KOPT-K1 (cell line): ENCODE results near the gene SDF2L1.
"Not testable (repeated sequence)": the region's sequence is repeated elsewhere in the genome, so short reads cannot be mapped to it uniquely, and the experiment has no call there.

ENCODE experiments used
- H3K27ac ChIP-seq: fragments of 200-600 bp; sonication (generic); 2 replicates; pipeline ENCODE4 v1.5.1; 2016; ENCODE audit warnings: antibody characterized with exemption, mild to moderate bottlenecking, low read depth, low read length; ENCODE audit not compliant: poor library complexity, severe bottlenecking
- H3K36me3 ChIP-seq: fragments of 200-600 bp; sonication (generic); 2 replicates; pipeline ENCODE4 v1.5.1; 2017; ENCODE audit warnings: antibody characterized with exemption, mild to moderate bottlenecking, low read length, moderate library complexity; ENCODE audit not compliant: insufficient read depth
- H3K9me3 ChIP-seq: fragments of 200-600 bp; sonication (generic); 2 replicates; pipeline ENCODE4 v1.5.1; 2017; ENCODE audit warnings: antibody characterized with exemption, low read length, mild to moderate bottlenecking; ENCODE audit not compliant: insufficient read depth, poor library complexity, severe bottlenecking

SDF2L1 gene

DNA sequence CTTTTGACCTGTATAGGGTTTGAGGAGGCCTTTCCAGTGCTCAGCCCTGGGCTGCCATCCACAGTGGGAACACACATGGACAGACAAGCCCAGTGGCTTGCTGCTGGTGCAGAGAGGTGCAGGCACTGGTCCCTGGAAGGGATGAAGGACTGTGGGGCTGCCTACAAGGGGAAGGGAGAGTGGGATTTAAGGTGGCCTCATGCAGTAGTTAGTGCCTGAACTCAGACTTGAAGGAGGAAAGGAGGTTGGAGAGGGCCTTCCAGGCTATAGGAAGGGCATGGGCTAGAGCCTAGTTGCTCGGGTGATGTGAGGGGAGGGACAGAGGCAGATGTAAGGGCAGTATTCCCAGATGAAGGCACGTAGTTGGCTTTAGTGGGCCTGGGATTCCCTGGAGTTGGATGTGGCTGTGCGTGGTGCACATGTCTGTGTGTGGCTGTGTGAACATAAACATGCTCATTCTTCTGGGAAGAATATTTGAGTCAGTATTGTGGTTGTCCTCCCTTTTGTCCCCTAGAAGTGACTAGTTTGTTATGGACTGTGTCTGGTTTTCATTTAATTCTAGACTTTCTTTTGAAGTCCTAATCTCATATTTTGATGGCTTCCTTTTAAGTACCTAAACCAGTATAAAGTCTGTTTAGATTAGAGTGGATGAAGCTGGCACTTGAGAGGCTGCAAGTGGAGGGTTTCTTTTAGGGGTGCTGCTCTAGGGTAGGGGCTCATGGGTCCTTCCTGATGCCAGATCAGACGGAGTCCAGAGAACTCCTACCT lies 30.7 kb upstream of the SDF2L1 start:
- peaks cover 80% of the 10 kb centered on the region for H3K36me3 ChIP-seq

DNA sequence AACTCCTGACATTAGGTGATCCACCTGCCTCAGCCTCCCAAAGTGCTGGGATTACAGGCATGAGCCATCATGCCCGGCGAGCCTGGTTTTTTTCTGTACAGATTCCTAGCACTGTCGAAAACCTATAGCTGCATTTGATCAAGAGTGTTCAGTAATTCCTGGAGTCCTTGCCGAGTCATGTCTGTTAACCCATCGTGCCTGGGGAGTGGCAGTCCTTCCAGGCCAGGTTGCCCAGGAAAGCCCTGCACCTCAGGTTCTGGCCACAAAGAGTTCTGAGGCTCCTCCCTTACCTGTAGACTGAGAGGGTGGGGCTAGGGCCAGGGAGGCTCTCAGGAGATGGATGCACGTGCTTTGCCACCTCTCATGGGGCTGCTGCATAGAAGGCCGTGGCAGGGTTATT lies 29.2 kb upstream of the SDF2L1 start:
- Histone ChIP-seq H3K9me3 (no peaks in the 10 kb centered on the region), H3K27ac (no peak overlapping the region), H3K36me3 (peaks cover 88% of the 10 kb centered on the region)

More for the DNA sequence above, 30.7 kb upstream of the SDF2L1 start:
- H3K27ac ChIP-seq, result no peak overlapping the region
- H3K9me3 ChIP-seq, result no peaks in the 10 kb centered on the region

DNA sequence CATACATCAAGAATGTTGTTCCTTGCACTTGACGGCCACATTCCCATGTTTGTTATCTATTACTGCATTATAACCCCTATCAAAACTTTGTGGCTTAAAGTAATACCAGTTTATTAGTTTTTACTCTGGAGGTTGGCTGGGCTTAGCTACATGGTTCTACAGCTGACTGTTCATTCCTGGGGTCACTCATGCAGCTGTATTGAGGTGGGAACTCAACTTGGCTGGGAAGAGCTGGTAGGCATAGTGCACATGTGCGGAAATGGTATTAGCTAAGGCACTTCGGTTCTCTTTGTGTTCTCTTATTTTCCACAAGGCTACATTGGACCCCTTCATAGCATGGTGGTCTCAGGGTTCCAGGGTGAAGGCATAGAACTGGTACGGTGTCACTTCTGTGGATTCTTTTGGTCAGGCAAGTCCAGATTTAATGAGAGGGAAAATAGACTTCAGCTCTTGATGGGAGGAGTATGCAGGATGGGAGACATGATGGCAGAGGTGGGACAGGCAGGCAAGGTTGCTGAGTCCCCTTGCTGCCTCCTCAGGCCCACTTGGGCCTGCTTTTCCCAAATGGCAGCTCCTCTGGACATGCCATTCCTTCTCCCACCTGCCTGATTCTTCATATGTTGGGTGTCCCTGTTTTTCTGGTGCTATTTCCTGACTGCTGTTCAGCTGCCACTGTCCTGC lies 28.4 kb upstream of the SDF2L1 start:
- H3K27ac ChIP-seq, result no peak overlapping the region
- H3K9me3 ChIP-seq, result no peaks in the 10 kb centered on the region
- H3K36me3 ChIP-seq, result peaks cover 94% of the 10 kb centered on the region

DNA sequence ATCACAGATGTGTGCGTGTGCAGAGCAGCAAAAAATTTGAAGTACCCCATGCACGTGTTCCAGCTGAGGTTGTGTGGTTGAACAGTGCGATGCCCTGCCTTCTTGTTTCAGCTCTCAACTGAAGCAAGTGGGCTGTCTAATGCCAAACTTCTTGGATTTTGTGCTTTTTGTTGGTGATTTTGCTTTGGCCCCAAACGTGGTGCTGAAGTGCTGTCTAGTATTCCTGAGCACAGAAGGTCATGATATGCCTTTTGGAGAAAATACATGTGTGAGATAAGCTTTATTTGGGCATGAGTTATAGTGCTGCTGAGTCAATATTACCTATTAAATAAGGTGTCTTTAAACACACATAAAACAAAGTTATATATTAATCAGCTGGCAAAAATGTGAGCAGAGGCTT lies 26.4 kb upstream of the SDF2L1 start:
- no peaks in the 10 kb centered on the region for H3K9me3 ChIP-seq
- H3K27ac ChIP-seq, result no peak overlapping the region
- peaks cover 95% of the 10 kb centered on the region for H3K36me3 ChIP-seq

DNA sequence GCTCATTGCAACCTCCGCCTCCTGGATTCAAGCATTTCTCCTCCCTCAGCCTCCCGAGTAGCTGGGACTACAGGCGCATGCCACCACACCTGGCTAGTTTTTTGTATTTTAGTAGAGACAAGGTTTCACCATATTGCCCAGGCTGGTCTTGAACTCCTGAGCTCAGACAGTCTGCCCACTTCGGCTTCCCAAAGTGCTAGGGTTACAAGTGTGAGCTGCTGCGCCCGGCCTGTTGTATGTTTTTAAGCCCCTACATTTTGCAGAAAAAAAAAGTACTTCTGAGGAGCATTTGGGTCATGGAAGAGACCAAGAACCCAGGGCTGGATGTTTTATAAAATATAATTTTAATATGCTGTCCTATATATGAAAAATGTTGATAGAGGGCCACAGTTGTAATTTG lies 24.8 kb upstream of the SDF2L1 start:
- H3K27ac ChIP-seq, H3K9me3 ChIP-seq: not testable (repeated sequence)
- H3K36me3 ChIP-seq, result peaks cover 94% of the 10 kb centered on the region

DNA sequence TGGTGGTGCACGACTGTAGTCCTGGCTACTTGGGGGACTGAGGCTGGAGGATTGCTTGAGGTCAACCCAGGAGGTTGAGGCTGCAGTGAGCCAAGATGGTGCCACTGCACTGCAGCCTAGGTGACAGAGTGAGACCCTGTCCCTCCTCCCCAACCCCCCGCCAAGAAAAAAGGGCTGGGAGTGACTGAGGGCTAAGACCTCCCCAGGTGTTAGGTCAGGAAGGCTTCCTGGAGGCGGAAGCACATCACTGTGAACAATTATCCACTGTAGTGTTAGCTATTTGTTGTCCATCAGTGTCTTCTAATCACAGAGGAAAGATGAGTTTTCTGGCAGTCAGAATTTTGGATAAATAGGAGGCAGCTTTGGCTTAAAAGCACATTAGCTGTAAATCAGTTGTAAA lies 21.1 kb upstream of the SDF2L1 start:
- Histone ChIP-seq H3K27ac (no peak overlapping the region), H3K36me3 (peaks cover 88% of the 10 kb centered on the region), H3K9me3 (no peaks in the 10 kb centered on the region)

DNA sequence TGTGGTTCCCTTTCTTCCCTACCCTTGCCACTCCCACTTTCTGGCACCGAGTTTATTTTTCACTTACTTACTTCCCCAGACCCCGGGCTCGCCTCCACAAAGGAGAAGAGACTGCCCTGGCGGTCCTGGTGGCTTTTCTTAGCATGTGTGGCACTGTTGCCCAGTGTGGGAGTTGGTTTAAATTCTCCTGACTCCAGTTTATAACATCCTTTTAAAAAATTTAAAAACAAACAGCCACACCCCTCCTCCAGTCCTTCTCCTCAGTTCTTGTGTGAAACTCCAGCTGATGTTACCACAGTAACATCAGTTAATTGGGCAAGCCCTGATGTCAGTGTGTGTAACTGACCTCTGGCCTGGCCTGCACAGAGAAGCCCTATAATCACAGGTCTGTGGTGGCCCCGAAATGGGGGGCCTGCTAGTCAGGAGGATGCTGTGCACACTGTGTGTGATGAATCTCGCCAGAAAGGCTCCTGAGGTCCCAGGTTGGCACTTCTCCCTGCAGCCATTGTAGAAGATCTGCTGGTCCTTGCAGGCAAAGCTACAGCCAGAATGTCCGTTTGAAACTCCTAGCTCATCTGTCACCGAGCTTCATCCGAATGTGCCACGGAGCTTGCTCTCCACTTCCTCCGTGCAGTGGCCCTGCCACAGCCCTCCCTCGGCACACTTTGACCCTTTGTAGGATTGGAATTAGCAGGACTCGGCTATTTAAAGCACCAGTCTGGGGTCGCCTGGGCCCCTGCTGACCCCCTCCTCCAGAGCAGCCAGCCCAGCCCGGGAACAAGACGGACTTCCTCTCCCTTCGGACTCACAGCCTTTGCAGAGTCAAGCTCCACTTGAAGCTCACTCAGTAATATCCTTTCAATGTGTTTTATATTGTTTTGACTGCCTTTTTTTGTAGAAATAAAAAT lies 19.8 kb upstream of the SDF2L1 start:
- no peak overlapping the region for H3K27ac ChIP-seq
- H3K9me3 ChIP-seq, result no peaks in the 10 kb centered on the region
- H3K36me3 ChIP-seq, result peaks cover 89% of the 10 kb centered on the region

DNA sequence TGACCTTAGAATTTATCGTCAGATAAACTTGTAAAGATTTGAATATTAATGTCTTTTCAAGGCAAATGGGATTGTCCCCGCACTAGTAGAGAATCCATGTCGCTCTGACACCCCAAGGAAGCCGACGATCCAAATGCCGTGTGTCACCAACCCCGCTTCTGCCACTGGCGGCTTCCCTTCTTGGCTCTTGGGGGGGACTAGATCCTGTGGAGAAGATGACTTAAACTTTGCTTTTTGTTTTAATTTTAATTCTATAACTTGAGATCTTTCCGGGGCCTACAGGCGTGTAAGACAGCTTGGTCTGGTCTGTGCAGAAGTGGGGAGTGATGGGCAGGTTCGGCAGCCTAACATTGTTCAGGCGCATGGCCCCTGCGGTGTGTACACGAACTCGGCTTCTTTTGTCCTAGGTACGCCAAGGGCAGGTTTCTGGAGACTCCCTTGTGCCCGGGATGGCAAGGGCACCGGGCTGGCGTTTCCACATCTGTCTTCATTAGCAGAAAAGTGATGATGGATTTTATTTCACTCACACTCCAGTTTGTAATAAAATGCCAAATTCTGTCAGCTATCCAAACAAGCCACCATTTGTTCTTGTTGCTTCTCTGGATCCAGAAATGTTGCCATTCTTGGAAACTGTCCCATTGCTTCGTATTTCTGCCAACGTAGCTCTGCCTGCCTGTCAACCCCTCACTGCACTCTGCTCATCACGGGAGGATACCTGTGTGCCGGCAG lies 19.0 kb upstream of the SDF2L1 start:
- Histone ChIP-seq H3K27ac (no peak overlapping the region), H3K36me3 (peaks cover 89% of the 10 kb centered on the region), H3K9me3 (no peaks in the 10 kb centered on the region)

DNA sequence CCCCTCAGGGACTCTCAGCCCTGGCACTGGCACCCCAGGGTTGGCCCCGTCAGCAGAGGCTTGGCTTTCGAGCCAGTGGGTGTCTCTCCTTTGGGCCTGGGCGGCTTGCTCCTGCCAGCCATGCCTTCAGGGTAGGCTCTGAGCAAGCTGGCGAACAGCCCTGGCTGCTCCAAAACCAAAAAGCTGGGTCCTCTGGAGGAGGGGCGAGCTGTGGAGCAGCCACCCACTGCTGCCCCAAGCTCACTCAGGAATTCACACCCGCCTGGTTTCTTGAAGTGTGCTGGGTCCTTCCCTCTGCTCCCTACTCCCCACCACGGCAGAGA lies 18.5 kb upstream of the SDF2L1 start:
- H3K9me3 ChIP-seq, result no peaks in the 10 kb centered on the region
- H3K27ac ChIP-seq, result no peak overlapping the region
- peaks cover 91% of the 10 kb centered on the region for H3K36me3 ChIP-seq

DNA sequence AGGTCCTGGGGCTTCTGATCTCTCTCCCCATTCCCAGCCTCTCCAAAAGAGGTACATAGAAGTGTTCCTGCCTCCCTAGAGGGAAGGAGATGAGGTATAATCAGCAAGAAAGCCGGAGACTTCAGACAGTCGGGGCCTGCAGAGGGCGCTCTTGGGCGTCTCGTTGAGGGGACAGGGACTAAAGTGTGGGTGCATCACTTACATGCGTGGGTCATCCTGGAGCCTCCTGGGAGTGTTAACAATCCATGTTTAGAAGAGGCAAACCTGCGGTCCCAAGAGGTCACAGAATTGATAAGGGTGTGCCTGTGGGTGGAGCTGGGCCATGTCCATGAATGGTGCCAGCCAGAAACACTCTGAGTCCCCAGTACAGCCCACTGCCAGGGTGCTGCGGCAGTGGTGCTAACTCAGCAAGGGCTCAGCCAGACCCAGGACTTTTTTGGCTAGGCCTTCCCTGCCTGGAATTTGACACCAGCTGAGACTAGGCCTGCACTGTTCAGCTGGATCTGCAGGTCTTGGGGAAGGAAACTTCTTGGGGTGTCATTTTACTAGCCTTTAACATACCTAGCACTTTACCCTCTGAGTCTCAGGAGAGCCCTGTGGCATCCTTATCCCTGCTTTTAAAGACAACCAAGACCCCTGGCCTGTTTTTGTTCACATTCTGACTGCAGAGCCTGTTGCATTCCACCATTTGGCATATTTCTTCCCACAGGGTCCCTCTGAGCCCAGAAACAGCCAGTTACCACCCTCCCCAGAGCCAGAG lies 17.8 kb upstream of the SDF2L1 start:
- Histone ChIP-seq H3K9me3 (no peaks in the 10 kb centered on the region), H3K36me3 (peaks cover 85% of the 10 kb centered on the region), H3K27ac (no peak overlapping the region)

DNA sequence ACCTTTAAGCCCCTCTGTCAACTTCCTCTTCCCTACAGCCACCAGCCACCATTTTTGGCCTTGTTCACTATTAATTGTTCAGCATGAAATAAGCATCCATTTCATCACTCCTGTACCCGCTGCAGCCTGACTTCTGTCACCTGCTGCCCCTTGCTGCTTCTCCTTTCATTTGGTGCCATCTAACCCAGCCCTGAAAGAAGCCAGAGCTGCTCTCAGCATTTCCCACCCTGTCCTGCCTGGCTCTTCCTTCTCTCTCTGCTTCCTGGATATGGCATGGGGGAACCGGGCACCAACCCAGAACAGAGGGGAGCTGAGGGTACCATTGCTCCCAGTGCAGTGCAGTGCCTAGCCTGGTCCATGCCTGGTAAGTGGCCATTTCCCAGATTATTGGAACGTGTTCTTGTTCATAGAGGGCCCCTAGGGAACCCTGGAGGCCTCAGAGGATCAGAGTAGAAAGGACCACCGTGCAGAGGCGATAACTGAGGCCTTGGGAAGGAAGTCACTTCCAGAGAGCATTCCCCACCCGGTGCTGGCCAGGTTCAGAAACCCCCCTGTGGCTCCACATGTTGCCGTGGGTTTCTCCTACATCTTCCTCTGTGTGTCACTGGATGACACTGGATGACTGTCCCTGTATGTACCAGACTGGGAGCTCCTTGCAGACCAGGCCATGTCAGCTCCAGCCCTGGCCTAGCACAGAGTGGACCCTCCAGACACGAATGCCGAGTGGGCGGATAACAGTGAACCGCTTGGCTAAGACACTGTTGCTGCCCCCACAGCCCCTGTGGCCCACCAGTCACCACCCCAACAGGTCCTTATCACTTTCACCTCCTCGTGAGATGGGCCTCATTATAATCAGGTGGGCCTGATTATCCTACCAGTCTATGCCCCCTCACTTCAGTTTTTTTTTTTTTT lies 17.0 kb upstream of the SDF2L1 start:
- Histone ChIP-seq H3K36me3 (peaks cover 77% of the 10 kb centered on the region), H3K9me3 (no peaks in the 10 kb centered on the region), H3K27ac (no peak overlapping the region)

DNA sequence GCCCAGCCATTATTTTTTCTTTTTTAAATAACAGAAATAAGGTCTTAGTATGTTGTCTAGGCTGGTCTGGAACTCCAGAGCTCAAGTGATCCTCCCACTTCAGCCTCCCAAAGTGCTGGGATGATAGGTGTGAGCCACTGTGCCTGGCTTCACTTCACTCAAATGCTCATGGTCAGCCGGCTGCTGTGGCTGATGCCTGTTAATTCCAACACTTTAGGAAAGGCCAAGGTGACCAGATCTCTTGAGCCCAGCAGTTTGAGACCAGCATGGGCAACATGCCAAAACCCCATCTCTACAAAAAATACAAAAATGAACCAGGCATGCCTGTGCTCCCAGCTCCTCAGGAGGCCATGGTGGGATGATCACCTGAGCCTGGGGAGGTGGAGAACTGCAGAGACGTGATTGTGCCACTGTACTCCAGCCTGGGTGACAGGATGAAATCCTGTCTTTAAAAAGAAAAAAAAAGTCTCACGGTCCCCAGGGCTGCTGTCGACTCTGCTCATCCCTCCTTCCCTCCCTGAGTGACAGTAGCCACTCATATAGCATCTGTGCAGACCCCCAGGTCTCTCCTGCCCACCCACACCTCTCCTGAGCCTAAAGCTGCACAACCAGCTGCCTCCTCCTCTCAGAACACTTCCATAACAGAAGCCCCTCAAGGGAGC lies 15.9 kb upstream of the SDF2L1 start:
- Histone ChIP-seq H3K9me3 (no peaks in the 10 kb centered on the region), H3K27ac (no peak overlapping the region), H3K36me3 (peaks cover 66% of the 10 kb centered on the region)
